K562 (cell line): Measurements from ENCODE around the gene CENPV. TPM values are rescaled to one million over a fixed set of nuclear protein-coding genes. Genes with fewer than 3 reads are reported as not detected.

Source experiments
- ATAC-seq: fragments of 200-7000 bp; cut with Tn5 transposase; 3 replicates; pipeline ENCODE4 v1.9.1; 2020; ENCODE audit warnings: moderate library complexity
- BruUV-seq: library from RNA; stranded (reverse); fragments of 400-500 nt; replicated peaks from 2 replicates; lab custom pipeline; 2021; lab: Mats Ljungman, UMichigan
- CTCF ChIA-PET: fragments of 300-600 bp; formaldehyde crosslinking; extraction: SDS; loops from one replicate; lab custom pipeline; 2021; ENCODE audit warnings: low intra/inter-chr PET ratio; lab: Yijun Ruan, JAX
- POLR2A ChIA-PET: fragments of 300-600, 350-650 bp; sonication (Branson Sonifier 250); formaldehyde crosslinking; extraction: SDS; loops from one replicate; lab custom pipeline; 2021; ENCODE audit warnings: antibody characterized with exemption, inconsistent platforms; lab: Yijun Ruan, JAX
- DNase-seq, 4 experiments: peaks; one replicate each; pipeline versions ENCODE4 v3.0.0 to v3.0.0-alpha.2; 2011 to 2018; ENCODE audit warnings: low spot score in 3 of 4, mixed read lengths in 3 of 4; ENCODE audit errors: extremely low read depth in 1 of 4
- FAIRE-seq: peaks from 2 replicates; lab custom pipeline; 2011; peaks lifted over from hg19 to GRCh38; lab: Jason Lieb, UNC
- H2AFZ ChIP-seq: 2 replicates; pipeline ENCODE4 v1.6.0; 2011; ENCODE audit warnings: low read depth, low read length, control low read depth, inconsistent platforms
- H3K27ac ChIP-seq: fragments of 200-600 bp; 3 replicates; pipeline ENCODE4 v1.8.0; 2011; ENCODE audit warnings: low read depth, mild to moderate bottlenecking, control low read depth, inconsistent platforms, low read length, moderate library complexity, mixed read lengths; ENCODE audit errors: extremely low read depth
- H3K27me3 ChIP-seq, 2 experiments: fragments of 300-600 bp in 1 of 2; 2 replicates in 1 of 2; 3 replicates in 1 of 2; pipeline versions ENCODE4 v1.6.0 to v1.8.0; 2011; ENCODE audit warnings: inconsistent platforms in 2 of 2, low read length in 2 of 2, mild to moderate bottlenecking in 1 of 2, mixed read lengths in 1 of 2, moderate library complexity in 1 of 2; ENCODE audit not compliant: control insufficient read depth in 2 of 2, insufficient read depth in 2 of 2
- H3K36me3 ChIP-seq: fragments of 300-600 bp; 3 replicates; pipeline ENCODE4 v1.8.0; 2011; ENCODE audit warnings: mild to moderate bottlenecking, low read length, inconsistent platforms; ENCODE audit not compliant: control insufficient read depth, insufficient read depth
- H3K4me1 ChIP-seq, 2 experiments: fragments of 200-600 bp in 1 of 2; replicated peaks in 1 of 2; 2 replicates in 1 of 2; 3 replicates in 1 of 2; pipeline versions ENCODE4 v1.5.1 to v1.8.0; 2011; ENCODE audit warnings: inconsistent platforms in 2 of 2, low read length in 2 of 2, mild to moderate bottlenecking in 1 of 2, mixed read lengths in 1 of 2, moderate library complexity in 1 of 2; ENCODE audit not compliant: control insufficient read depth in 2 of 2, insufficient read depth in 2 of 2
- H3K4me2 ChIP-seq: 2 replicates; pipeline ENCODE4 v1.6.1; 2011; ENCODE audit warnings: low read length, control low read depth, inconsistent platforms, mixed read lengths; ENCODE audit not compliant: insufficient read depth
- H3K4me3 ChIP-seq: fragments of 200-600 bp; sonication (generic), shearing (Covaris generic); 2 replicates; pipeline ENCODE4 v1.5.1; 2016; ENCODE audit warnings: control low read depth, inconsistent platforms
- H3K79me2 ChIP-seq: fragments of 200-600 bp; 3 replicates; pipeline ENCODE4 v1.8.0; 2011; ENCODE audit warnings: low read length, inconsistent platforms; ENCODE audit not compliant: control insufficient read depth, insufficient read depth
- H3K9ac ChIP-seq, 2 experiments: 2 replicates each; pipeline versions ENCODE4 v1.6.0 to v1.6.1; 2011; ENCODE audit warnings: low read depth in 2 of 2, low read length in 2 of 2, control low read depth in 1 of 2, inconsistent platforms in 1 of 2, mild to moderate bottlenecking in 1 of 2, mixed read lengths in 1 of 2; ENCODE audit not compliant: insufficient read depth in 1 of 2
- H3K9me1 ChIP-seq: one replicate; pipeline ENCODE4 v1.6.0; 2011; ENCODE audit warnings: inconsistent platforms, mild to moderate bottlenecking, low read length, moderate library complexity; ENCODE audit not compliant: control insufficient read depth, insufficient read depth
- H3K9me3 ChIP-seq: replicated peaks from 2 replicates; pipeline ENCODE4 v1.5.1; 2011; ENCODE audit warnings: low read depth, low read length, inconsistent platforms; ENCODE audit not compliant: control insufficient read depth, insufficient read depth
- H4K20me1 ChIP-seq: replicated peaks from 2 replicates; pipeline ENCODE4 v1.6.1; 2011; ENCODE audit warnings: low read length, inconsistent platforms, mixed read lengths; ENCODE audit not compliant: control insufficient read depth, insufficient read depth
- FOXK1 ChIP-seq: sonication (generic); formaldehyde crosslinking; IDR thresholded peaks from 2 replicates; pipeline ENCODE4 v1.8.0; 2022; ENCODE audit warnings: missing genetic modification reagents, mild to moderate bottlenecking, borderline replicate concordance
- HMGN3 ChIP-seq: IDR thresholded peaks from 2 replicates; pipeline ENCODE4 v1.6.1; 2011; ENCODE audit warnings: borderline replicate concordance, low read depth, mild to moderate bottlenecking, mixed read lengths, low read length; ENCODE audit not compliant: insufficient read length; ENCODE audit errors: extremely low read depth
- KLF13 ChIP-seq: fragments of 450-650 bp; IDR thresholded peaks from 2 replicates; pipeline ENCODE4 v1.6.1; 2016; ENCODE audit warnings: missing genetic modification characterization, low read depth, mild to moderate bottlenecking, missing compliant biosample characterization, moderate library complexity, borderline replicate concordance
- NR2C2 ChIP-seq, 2 experiments: fragments of 200-800 bp in 1 of 2; sonication (Bioruptor generic) in 1 of 2; sonication (generic) in 1 of 2; formaldehyde crosslinking in 1 of 2; IDR thresholded peaks; 2 replicates each; pipeline versions ENCODE4 v1.6.1 to v1.8.0; 2016 to 2022; ENCODE audit warnings: mild to moderate bottlenecking in 1 of 2, missing compliant biosample characterization in 1 of 2, missing genetic modification characterization in 1 of 2, missing genetic modification reagents in 1 of 2
- RBBP5 ChIP-seq: fragments of 200-600 bp; sonication (generic); IDR thresholded peaks from 2 replicates; pipeline ENCODE4 v1.6.1; 2012; ENCODE audit warnings: borderline replicate concordance, mild to moderate bottlenecking, low read length, control low read depth, inconsistent platforms; ENCODE audit not compliant: insufficient read depth, poor library complexity, severe bottlenecking
- TARDBP ChIP-seq: fragments of 450-650 bp; IDR thresholded peaks from 2 replicates; pipeline ENCODE4 v1.6.1; 2016
- ZZZ3 ChIP-seq: fragments of 450-650 bp; IDR thresholded peaks from 2 replicates; pipeline ENCODE4 v1.6.1; 2016; ENCODE audit warnings: antibody characterized with exemption, mild to moderate bottlenecking, moderate library complexity
- WGBS: fragments of 100-300 bp; shearing (Covaris generic); methylation state at CpG from one replicate; pipeline ENCODE4 v1.1.6; 2016; ENCODE audit warnings: low coverage, mixed read lengths; ENCODE audit not compliant: insufficient coverage; ENCODE audit errors: missing lambda C conversion rate; 5-methylcytosine and 5-hydroxymethylcytosine counted together
- in situ Hi-C: fragments of 300-500 bp; cut with MboI; formaldehyde crosslinking; loops from 4 replicates; pipeline ENCODE4 v1.15.0; 2018; ENCODE audit warnings: inconsistent platforms, mixed read lengths
- intact Hi-C: fragments of 100-400 bp; cut with micrococcal nuclease; formaldehyde crosslinking; loops from 2 replicates; pipeline ENCODE4 v1.14.2; 2022
- polyA plus RNA-seq, 8 experiments: library from polyadenylated mRNA; depleted of rRNA in 4 of 8; stranded (reverse) in 5 of 8; unstranded in 3 of 8; fragments of >200 nt; fragmentation: Nextera tagmentation in 2 of 8; fragmentation: Illumina TruSeq in 1 of 8; extraction: Ambion mirVana in 2 of 8; extraction: Trizol in 1 of 8; gene quantifications; 2 replicates each; pipeline versions ENCODE4 v1.2.1 to v1.2.3, GENCODE V29; 2011 to 2014; ENCODE audit warnings: inconsistent platforms in 1 of 8, missing spikeins in 1 of 8
- total RNA-seq, 7 experiments: library from RNA; depleted of rRNA in 6 of 7; stranded (reverse); fragments of >200 nt in 6 of 7; fragmentation: Illumina TruSeq in 2 of 7; extraction: Trizol in 2 of 7; gene quantifications; 2 replicates each; pipeline versions ENCODE4 v1.2.1 to v1.2.3, GENCODE V29; 2011 to 2021; ENCODE audit warnings: low replicate concordance in 1 of 7
- TF ChIP-seq, protein P1 (sequence below), 3 experiments: IDR thresholded peaks in 2 of 3; conservative IDR thresholded peaks in 1 of 3; 2 replicates each; pipeline ENCODE4 v1.5.1; 2011 to 2012; ENCODE audit warnings: low read length in 3 of 3, mild to moderate bottlenecking in 3 of 3, control low read depth in 2 of 3, improper control_type of control experiment in 1 of 3, inconsistent platforms in 1 of 3, low read depth in 1 of 3, mixed read lengths in 1 of 3, moderate library complexity in 1 of 3; ENCODE audit not compliant: insufficient read depth in 2 of 3
- TF ChIP-seq, protein P2 (sequence below), 2 experiments: fragments of 450-650 bp; IDR thresholded peaks; 2 replicates each; pipeline ENCODE4 v1.6.1; 2016
- TF ChIP-seq, protein P3 (sequence below): fragments of 250-450 bp; sonication (Bioruptor Pico); IDR thresholded peaks from 2 replicates; pipeline ENCODE4 v1.8.0; 2022; ENCODE audit warnings: moderate library complexity, mild to moderate bottlenecking, inconsistent platforms

CENPV gene
- total and polyA plus RNA-seq, 9 of the 15 experiments (the other 6 are each of a cell fraction or from before 2014, with no cell fraction given) = 17.8 to 131 (median 89.3) TPM

DNA sequence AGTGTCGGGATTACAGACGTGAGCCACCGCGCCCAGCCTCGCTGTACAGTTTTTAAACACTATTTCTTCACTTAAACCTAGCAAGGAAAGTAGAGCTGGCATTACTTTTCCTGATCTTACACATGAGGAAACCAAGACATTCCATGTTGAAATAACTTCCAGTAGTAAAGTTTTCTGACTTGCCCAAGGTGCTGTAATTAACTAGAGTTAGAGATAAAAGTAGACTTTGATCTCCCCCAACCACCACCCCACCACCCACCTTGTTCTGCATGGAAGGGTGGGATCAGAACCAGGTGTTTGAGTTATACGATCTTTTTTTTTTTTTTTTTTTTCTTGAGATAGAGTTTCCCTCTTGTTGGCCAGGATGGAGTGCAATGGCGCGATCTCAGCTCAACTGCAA, 47.1 kb downstream of the CENPV start:
- TF ChIP-seq ZZZ3 = no peak
- TF ChIP-seq KLF13 = no peak
- no peak for TF ChIP-seq TARDBP
- no peak for TF ChIP-seq FOXK1 (CRISPR knock-in tag)
- TF ChIP-seq RBBP5 = no peak
- TF ChIP-seq, all 486 proteins: peak for 0
- intact Hi-C loops = no loop called here
- Histone ChIP-seq H3K9ac (no peak overlapping the region), H3K4me3 (no peak overlapping the region), H3K9me3 (no peaks in the 10 kb centered on the region), H3K27ac (no peak overlapping the region), H4K20me1 (no peaks in the 10 kb centered on the region), H3K4me1 (no peaks in the 10 kb centered on the region), H2AFZ (no peak overlapping the region), H3K27me3 (no peaks in the 10 kb centered on the region), H3K36me3 (peaks cover 5% of the 10 kb centered on the region; the same call in 2 of the 3 replicates), H3K79me2 (no peaks in the 10 kb centered on the region), H3K4me2 (no peak overlapping the region), H3K9me1 (no peaks in the 10 kb centered on the region)
- CTCF ChIA-PET = interaction anchor here (0.7 kb wide), 1 partner anchor 57 kb away, joined by 3 read pairs; no protein-coding TSS in a partner anchor
- ATAC-seq (no peak), DNase-seq (no peak), FAIRE-seq (no peak)
- in situ Hi-C loops = no loop called here
- no TSS peak for BruUV-seq
- 95% methylated on average over 5 of the region's 8 CpGs for WGBS
- POLR2A ChIA-PET = interaction anchor here (0.9 to 2.9 kb wide), 2 partner anchors 13 to 75 kb away, joined by 3 to 9 read pairs; partner anchors contain the start of gene UBB

DNA sequence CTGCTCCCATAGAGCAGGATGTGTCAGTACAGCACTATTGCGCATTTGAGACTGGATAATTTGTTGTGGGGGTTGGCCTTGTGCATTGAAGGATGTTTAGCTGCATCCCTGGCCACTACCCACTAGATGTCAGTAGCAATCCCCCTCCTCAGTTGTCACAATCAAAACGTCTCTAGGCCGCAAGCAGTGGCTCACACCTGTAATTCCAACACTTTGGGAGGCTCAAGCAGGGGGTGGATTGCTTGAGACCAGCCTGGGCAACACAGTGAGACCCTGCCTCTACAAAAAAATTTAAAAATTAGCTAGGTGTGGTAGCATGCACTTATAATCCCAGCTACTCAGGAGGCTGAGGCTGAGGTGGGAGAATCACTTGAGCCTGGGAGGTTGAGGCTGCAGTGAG, 48.4 kb downstream of the CENPV start:
- WGBS = 52% methylated on average over 3 of the region's 3 CpGs
- ATAC-seq = peak; percentile 86
- POLR2A ChIA-PET = interaction anchor here (0.6 to 2.9 kb wide), 4 partner anchors 15 to 152 kb away, joined by 3 to 9 read pairs (median 6); no protein-coding TSS in a partner anchor
- TF ChIP-seq HMGN3 (no peak), NR2C2 (CRISPR knock-in tag; IDR thresholded peaks at IDR 0.05) (no peak), NR2C2 (tag; IDR thresholded peaks at IDR 0.05) (no peak)
- TF ChIP-seq, protein P1, sequence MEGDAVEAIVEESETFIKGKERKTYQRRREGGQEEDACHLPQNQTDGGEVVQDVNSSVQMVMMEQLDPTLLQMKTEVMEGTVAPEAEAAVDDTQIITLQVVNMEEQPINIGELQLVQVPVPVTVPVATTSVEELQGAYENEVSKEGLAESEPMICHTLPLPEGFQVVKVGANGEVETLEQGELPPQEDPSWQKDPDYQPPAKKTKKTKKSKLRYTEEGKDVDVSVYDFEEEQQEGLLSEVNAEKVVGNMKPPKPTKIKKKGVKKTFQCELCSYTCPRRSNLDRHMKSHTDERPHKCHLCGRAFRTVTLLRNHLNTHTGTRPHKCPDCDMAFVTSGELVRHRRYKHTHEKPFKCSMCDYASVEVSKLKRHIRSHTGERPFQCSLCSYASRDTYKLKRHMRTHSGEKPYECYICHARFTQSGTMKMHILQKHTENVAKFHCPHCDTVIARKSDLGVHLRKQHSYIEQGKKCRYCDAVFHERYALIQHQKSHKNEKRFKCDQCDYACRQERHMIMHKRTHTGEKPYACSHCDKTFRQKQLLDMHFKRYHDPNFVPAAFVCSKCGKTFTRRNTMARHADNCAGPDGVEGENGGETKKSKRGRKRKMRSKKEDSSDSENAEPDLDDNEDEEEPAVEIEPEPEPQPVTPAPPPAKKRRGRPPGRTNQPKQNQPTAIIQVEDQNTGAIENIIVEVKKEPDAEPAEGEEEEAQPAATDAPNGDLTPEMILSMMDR (IDR thresholded peaks at IDR 0.05 in 2 of 3, conservative IDR thresholded peaks at IDR 0.05 in 1 of 3; ENCODE audit: insufficient read depth in 2 of 3, low read depth in 1 of 3, low read length in 3 of 3) = peak; percentile 53 to 60 (median 54)
- TF ChIP-seq, protein P2, sequence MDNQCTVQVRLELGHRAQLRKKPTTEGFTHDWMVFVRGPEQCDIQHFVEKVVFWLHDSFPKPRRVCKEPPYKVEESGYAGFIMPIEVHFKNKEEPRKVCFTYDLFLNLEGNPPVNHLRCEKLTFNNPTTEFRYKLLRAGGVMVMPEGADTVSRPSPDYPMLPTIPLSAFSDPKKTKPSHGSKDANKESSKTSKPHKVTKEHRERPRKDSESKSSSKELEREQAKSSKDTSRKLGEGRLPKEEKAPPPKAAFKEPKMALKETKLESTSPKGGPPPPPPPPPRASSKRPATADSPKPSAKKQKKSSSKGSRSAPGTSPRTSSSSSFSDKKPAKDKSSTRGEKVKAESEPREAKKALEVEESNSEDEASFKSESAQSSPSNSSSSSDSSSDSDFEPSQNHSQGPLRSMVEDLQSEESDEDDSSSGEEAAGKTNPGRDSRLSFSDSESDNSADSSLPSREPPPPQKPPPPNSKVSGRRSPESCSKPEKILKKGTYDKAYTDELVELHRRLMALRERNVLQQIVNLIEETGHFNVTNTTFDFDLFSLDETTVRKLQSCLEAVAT (IDR thresholded peaks at IDR 0.05) = no peak
- TF ChIP-seq, protein P3, sequence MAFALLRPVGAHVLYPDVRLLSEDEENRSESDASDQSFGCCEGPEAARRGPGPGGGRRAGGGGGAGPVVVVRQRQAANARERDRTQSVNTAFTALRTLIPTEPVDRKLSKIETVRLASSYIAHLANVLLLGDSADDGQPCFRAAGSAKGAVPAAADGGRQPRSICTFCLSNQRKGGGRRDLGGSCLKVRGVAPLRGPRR (CRISPR knock-in tag) = no peak

More for the DNA sequence above, 48.4 kb downstream of the CENPV start:
- H3K4me1 ChIP-seq = no peaks in the 10 kb centered on the region
- no peak overlapping the region for H3K4me2 ChIP-seq
- H3K27me3 ChIP-seq = no peaks in the 10 kb centered on the region
- H2AFZ ChIP-seq = no peak overlapping the region
- H3K79me2 ChIP-seq = no peaks in the 10 kb centered on the region
- no peaks in the 10 kb centered on the region for H3K9me3 ChIP-seq
- H3K9ac ChIP-seq = no peak overlapping the region
- no peak overlapping the region for H3K4me3 ChIP-seq
- FAIRE-seq (peak; percentile 78), DNase-seq (peak in 1 of 4 experiments; percentile 54)
- no peaks in the 10 kb centered on the region for H4K20me1 ChIP-seq
- no TSS peak for BruUV-seq
- CTCF ChIA-PET = no interaction called here
- H3K27ac ChIP-seq = no peak overlapping the region
- in situ Hi-C loops = no loop called here
- H3K36me3 ChIP-seq = peaks cover 5% of the 10 kb centered on the region; the same call in 2 of the 3 replicates
- intact Hi-C loops = no loop called here
- no peaks in the 10 kb centered on the region for H3K9me1 ChIP-seq
